ENCODE measurements around the gene WNT9B. TPM values are rescaled to one million over a fixed set of nuclear protein-coding genes. Genes with fewer than 3 reads are reported as not detected.

WNT9B gene
- total RNA-seq, 4 donors from 2014 or later, result 0.27 to 0.59 TPM; not detected in 2

DNA sequence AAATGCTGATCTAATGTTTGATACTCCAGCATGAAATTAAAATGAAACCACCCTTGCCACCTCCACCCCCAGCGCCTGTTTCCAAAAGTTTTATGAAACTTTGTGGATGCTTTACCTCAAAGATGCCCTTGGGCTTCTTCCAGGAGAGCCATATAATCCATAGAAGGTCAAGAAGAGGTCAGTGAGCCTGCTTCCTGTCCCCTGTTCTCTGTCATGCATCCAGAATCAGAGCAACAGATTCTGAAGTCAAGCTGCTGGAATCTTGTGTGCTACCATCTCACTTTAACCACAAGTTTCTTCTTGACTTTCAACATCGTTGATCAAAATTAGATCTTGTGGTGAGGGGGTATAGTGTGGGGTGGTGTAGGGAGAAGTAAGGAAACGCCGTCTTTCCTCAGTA is 80.2 kb downstream of the WNT9B start:
- no peaks in the 10 kb centered on the region for H3K36me3 ChIP-seq
- no peaks in the 10 kb centered on the region for H3K9me3 ChIP-seq

DNA sequence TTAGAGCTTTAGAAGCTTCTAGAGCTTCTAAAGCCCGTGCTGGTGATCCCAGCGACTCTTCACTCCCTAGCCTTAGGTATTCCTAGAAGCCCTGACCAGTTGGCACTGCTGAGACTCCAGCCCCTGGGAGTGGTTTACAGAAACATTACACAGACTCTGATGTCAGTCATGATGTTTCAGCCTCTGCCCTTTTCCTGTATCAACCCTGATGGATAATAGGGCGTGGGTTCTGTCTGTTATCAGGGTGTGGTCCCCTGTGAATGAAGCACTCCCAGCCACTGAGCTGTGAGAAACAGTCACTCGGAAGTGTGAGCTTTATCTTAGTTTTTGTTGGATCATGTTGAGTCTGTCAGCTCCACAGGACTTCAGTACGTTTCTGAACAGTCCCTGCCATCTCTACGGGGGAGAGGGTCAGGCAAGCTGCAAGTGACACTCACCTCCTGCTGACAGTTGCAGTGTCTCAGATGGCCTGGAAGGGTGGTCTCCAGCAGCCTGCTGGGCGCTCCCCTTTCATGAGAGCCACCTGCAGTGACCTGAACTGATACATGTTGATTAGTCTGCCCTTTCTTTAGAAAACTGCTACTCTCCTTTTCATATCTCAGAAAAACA is 84.4 kb downstream of the WNT9B start:
- Histone ChIP-seq H3K27me3 (no peaks in the 10 kb centered on the region), H3K4me1 (no peaks in the 10 kb centered on the region), H3K4me3 (no peak overlapping the region), H3K27ac (no peak overlapping the region), H3K9me3 (no peaks in the 10 kb centered on the region), H3K36me3 (no peaks in the 10 kb centered on the region)
- DNase-seq, result no peak
- TF ChIP-seq, protein P1, sequence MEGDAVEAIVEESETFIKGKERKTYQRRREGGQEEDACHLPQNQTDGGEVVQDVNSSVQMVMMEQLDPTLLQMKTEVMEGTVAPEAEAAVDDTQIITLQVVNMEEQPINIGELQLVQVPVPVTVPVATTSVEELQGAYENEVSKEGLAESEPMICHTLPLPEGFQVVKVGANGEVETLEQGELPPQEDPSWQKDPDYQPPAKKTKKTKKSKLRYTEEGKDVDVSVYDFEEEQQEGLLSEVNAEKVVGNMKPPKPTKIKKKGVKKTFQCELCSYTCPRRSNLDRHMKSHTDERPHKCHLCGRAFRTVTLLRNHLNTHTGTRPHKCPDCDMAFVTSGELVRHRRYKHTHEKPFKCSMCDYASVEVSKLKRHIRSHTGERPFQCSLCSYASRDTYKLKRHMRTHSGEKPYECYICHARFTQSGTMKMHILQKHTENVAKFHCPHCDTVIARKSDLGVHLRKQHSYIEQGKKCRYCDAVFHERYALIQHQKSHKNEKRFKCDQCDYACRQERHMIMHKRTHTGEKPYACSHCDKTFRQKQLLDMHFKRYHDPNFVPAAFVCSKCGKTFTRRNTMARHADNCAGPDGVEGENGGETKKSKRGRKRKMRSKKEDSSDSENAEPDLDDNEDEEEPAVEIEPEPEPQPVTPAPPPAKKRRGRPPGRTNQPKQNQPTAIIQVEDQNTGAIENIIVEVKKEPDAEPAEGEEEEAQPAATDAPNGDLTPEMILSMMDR (IDR thresholded peaks at IDR 0.05), result no peak
- intact Hi-C loops (cut with DNase I; ENCODE audit: low total_unique reads), result no loop called here

More for the DNA sequence above, 80.2 kb downstream of the WNT9B start:
- no peak for DNase-seq
- intact Hi-C loops (cut with DNase I; ENCODE audit: low total_unique reads), result no loop called here
- H3K4me3 ChIP-seq, result no peak overlapping the region
- H3K27me3 ChIP-seq, result no peaks in the 10 kb centered on the region
- no peak overlapping the region for H3K27ac ChIP-seq
- peaks cover 0 to 5% of the 10 kb centered on the region in 2 donors for H3K4me1 ChIP-seq
- TF ChIP-seq POLR2A (IDR thresholded peaks at IDR 0.05), result no peak
- TF ChIP-seq, protein P1 (IDR thresholded peaks at IDR 0.05), result no peak

Small RNA genes within 50 kb of the gene (small RNA-seq; reads per million reads assigned to genes)
- gene RNU6ATAC3P, result not detected

Other genes starting within 250 kb of the WNT9B start
- under 1 TPM in 2 of 4 donors, not detected in 2; 0.46 to 0.90 TPM for gene WNT3, start 32.9 kb upstream of the WNT9B start, total RNA-seq
- gene GOSR2, start 71.6 kb downstream of the WNT9B start, total RNA-seq, result 10 to 100 TPM; 66.9 to 90.5 (median 77.2) TPM
- not detected for gene RPRML, start 127.7 kb downstream of the WNT9B start, total RNA-seq

Measured in uterus (tissue), 4 donors.